Measurements from ENCODE around the gene SLC6A12. TPM values are rescaled to one million over a fixed set of nuclear protein-coding genes. Genes with fewer than 3 reads are reported as not detected.
A peak's percentile ranks its signal among the peaks of the same experiment; 100 is the strongest.
"Not testable (repeated sequence)": the region's sequence is repeated elsewhere in the genome, so short reads cannot be mapped to it uniquely, and the experiment has no call there.

The SLC6A12 gene
- total and polyA plus RNA-seq, 7 donors = 0.07 to 0.90 (median 0.30) TPM

DNA sequence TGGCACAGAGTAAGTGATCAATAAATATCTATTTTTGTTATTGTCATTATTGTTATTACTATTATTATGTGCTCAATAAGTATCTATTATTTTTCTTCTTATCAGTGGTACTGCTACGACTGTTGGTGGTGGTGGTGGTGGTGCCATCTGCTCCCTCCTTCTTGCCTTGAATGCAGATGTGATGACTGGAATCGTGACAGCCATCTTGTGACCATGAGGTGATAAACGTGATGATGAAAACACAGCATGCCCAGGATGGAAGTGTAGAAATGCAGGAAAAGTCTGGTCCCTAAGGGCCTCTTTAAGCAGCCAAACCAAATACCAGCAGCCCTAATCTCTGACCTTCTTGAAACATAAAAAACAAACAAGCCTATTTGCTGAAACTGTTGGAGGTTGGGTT, 22.4 kb downstream of the SLC6A12 start:
- WGBS, 3 donors = 83 to 89% (median 84%) methylated on average over 3 of the region's 3 CpGs
- Histone ChIP-seq H3K9me3 (no peaks in the 10 kb centered on the region), H3K36me3 (ENCODE audit: insufficient read depth in 1 of 2, low read depth in 1 of 2) (no peaks in the 10 kb centered on the region), H3K27ac (no peak overlapping the region), H3K4me3 (no peak overlapping the region), H3K4me1 (no peaks in the 10 kb centered on the region), H3K27me3 (ENCODE audit: insufficient read depth in 3 of 3, low read length in 2 of 3) (peaks cover 0 to 23% (median 7%) of the 10 kb centered on the region in 3 donors)
- no peak for DNase-seq
- no peak for ATAC-seq
- intact Hi-C loops (cut with DNase I) = no loop called here
- TF ChIP-seq, protein P1, sequence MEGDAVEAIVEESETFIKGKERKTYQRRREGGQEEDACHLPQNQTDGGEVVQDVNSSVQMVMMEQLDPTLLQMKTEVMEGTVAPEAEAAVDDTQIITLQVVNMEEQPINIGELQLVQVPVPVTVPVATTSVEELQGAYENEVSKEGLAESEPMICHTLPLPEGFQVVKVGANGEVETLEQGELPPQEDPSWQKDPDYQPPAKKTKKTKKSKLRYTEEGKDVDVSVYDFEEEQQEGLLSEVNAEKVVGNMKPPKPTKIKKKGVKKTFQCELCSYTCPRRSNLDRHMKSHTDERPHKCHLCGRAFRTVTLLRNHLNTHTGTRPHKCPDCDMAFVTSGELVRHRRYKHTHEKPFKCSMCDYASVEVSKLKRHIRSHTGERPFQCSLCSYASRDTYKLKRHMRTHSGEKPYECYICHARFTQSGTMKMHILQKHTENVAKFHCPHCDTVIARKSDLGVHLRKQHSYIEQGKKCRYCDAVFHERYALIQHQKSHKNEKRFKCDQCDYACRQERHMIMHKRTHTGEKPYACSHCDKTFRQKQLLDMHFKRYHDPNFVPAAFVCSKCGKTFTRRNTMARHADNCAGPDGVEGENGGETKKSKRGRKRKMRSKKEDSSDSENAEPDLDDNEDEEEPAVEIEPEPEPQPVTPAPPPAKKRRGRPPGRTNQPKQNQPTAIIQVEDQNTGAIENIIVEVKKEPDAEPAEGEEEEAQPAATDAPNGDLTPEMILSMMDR (IDR thresholded peaks at IDR 0.05) = no peak

DNA sequence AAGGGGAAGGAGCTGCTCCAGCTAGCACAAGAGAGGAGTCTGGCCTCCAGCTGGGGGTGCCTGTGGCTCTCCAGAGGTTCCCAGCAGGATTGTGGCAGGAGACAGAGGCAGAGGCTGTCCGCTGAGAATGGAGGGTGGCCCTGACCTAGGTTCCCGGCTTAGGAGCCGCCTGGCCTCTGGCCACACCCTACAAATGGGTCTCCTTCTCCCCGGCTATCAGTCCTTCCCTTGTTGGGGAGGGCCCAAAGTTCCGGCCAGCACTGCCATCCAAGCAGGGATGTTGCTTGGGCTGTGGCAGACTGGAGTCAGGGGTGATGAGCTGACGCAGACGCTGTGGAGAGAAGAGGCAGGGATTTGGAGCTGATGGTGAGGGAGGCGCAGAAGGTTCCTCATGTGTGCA, 23.1 kb downstream of the SLC6A12 start:
- peaks cover 0 to 23% (median 7%) of the 10 kb centered on the region in 3 donors for H3K27me3 ChIP-seq (ENCODE audit: insufficient read depth in 3 of 3, low read length in 2 of 3)
- WGBS, 3 donors = 81 to 95% (median 88%) methylated on average over 8 of the region's 8 CpGs
- intact Hi-C loops (cut with DNase I) = no loop called here
- TF ChIP-seq, protein P1 (IDR thresholded peaks at IDR 0.05) = no peak
- no peaks in the 10 kb centered on the region for H3K4me1 ChIP-seq
- ATAC-seq (no peak), DNase-seq (peak in 1 of 2 donors; percentile 37)
- no peaks in the 10 kb centered on the region for H3K36me3 ChIP-seq (ENCODE audit: insufficient read depth in 1 of 2, low read depth in 1 of 2)
- H3K9me3 ChIP-seq = no peaks in the 10 kb centered on the region
- no peak overlapping the region for H3K27ac ChIP-seq
- no peak overlapping the region for H3K4me3 ChIP-seq

DNA sequence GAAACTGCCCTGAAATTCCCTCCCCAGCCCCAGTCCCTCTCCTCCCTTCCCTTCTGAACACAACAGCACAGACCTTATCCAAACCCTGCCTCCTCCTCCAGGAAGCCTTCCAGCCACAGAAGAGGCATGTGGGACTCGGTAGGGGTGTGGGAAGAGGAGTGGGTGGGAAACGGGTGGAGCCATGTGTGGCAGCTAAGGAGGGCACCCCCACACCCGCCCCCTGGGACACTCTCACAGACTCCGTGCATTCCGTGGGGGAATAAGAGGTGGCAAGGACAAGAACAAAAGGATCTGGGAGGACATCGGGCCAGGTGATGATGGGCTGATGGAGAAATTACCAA, 24.4 kb downstream of the SLC6A12 start:
- Histone ChIP-seq H3K36me3 (ENCODE audit: insufficient read depth in 1 of 2, low read depth in 1 of 2) (no peaks in the 10 kb centered on the region), H3K27me3 (ENCODE audit: insufficient read depth in 3 of 3, low read length in 2 of 3) (peaks cover 0 to 23% (median 7%) of the 10 kb centered on the region in 3 donors), H3K4me1 (no peaks in the 10 kb centered on the region), H3K9me3 (no peaks in the 10 kb centered on the region), H3K27ac (no peak overlapping the region), H3K4me3 (no peak overlapping the region)
- 70 to 73% (median 71%) methylated on average over 6 of the region's 6 CpGs for WGBS, 3 donors
- TF ChIP-seq, protein P1 (IDR thresholded peaks at IDR 0.05) = no peak
- intact Hi-C loops (cut with DNase I) = no loop called here
- ATAC-seq (no peak), DNase-seq (no peak)

DNA sequence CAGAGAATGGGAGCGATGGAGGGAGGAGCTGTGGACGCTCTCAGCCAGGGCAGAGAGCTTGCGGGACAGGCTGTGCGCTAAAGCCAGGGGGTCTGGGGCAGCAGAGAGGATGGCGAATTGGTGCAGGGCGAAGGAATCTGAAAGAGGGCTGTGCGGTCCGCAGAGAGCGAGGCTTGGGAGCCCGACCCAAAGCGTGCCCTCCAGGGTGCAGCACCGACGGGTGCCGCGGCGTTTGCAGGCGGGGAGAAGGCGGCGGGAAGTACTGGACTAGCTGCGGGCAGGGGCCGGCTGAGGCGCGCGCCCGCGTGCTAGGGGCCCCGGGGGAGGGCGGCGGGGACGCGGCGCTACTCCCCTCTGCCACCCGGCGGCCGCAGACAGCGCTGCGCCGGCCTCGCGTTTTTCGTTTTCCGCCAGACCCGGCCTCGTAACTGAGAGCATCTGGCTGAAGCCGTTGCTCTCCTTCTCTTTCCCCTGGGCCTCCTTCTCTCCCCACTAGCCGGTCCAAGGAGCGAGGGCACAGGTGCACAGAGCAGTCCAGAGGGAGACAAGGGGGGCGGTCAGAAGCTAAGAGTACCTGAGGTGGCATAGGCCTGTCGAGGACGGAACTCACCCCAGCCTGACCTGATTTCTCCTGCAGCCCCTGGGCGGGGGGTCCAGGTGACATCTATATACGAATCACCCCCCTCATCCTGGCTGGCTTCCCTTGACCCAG, 24.9 kb downstream of the SLC6A12 start:
- DNase-seq = peak; percentile 59 to 70
- peak; percentile 68 to 92 (median 87) for ATAC-seq
- no peak overlapping the region for H3K27ac ChIP-seq

DNA sequence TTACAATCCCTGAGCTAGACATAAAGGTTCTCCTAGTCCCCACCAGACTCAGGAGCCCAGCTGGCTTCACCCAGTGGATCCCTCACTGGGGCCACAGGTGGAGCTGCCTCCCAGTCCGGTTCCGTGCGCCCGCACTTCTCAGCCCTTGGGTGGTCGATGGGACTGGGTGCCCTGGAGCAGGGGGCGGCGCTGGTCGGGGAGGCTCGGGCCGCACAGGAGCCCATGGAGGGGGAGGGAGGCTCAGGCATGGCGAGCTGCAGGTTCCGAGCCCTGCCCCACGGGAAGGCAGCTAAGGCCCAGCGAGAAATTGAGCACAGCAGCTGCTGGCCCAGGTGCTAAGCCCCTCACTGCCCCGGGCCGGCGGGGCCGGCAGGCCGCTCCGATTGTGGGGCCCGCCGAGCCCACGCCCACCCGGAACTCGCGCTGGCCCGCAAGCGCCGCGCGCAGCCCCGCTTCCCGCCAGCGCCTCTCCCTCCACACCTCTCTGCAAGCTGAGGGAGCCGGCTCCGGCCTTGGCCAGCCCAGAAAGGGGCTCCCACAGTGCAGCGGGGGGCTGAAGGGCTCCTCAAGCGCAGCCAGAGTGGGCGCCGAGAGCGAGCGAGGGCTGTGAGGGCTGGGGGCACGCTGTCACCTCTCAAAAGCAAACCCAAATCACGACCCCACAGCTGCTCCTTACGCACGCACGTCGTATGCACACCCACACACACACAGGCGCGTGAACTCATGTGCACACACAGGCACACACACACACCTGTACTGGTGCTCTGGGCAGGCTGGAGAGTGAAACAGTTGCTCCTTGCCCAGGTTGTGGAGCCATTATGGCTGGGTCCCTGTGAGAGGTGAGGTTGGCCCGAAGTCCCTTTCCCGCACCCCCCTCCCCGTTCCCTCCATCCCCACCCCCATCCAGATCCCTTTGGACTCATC, 25.7 kb downstream of the SLC6A12 start:
- H3K9me3 ChIP-seq; H3K27ac ChIP-seq; intact Hi-C loops (cut with DNase I); H3K36me3 ChIP-seq (ENCODE audit: insufficient read depth in 1 of 2, low read depth in 1 of 2); H3K4me1 ChIP-seq: not testable (repeated sequence)
- Histone ChIP-seq H3K4me3 (peak overlapping the region; percentile 61), H3K27me3 (ENCODE audit: insufficient read depth in 3 of 3, low read length in 2 of 3) (peaks cover 0 to 27% (median 7%) of the 10 kb centered on the region in 3 donors)
- WGBS, 3 donors = 36 to 67% (median 60%) methylated on average over 37 to 53 of the region's 53 CpGs
- DNase-seq (peak in 1 of 2 donors; percentile 42), ATAC-seq (peak in 2 of 4 donors; percentile 4 to 12)

More for the DNA sequence above, 24.9 kb downstream of the SLC6A12 start:
- peaks cover 0 to 23% (median 7%) of the 10 kb centered on the region in 3 donors for H3K27me3 ChIP-seq (ENCODE audit: insufficient read depth in 3 of 3, low read length in 2 of 3)
- H3K4me1 ChIP-seq = no peaks in the 10 kb centered on the region
- TF ChIP-seq, protein P1 (IDR thresholded peaks at IDR 0.05) = peak; percentile 74
- H3K36me3 ChIP-seq (ENCODE audit: insufficient read depth in 1 of 2, low read depth in 1 of 2) = no peaks in the 10 kb centered on the region
- peak overlapping the region; percentile 61 for H3K4me3 ChIP-seq
- WGBS, 3 donors = 6 to 14% (median 9%) methylated on average over 26 to 52 of the region's 52 CpGs
- intact Hi-C loops (cut with DNase I) = no loop called here
- no peaks in the 10 kb centered on the region for H3K9me3 ChIP-seq
